ENCODE measurements around the gene DDC.
"Not testable (repeated sequence)": the region's sequence is repeated elsewhere in the genome, so short reads cannot be mapped to it uniquely, and the experiment has no call there.

The DDC gene

DNA sequence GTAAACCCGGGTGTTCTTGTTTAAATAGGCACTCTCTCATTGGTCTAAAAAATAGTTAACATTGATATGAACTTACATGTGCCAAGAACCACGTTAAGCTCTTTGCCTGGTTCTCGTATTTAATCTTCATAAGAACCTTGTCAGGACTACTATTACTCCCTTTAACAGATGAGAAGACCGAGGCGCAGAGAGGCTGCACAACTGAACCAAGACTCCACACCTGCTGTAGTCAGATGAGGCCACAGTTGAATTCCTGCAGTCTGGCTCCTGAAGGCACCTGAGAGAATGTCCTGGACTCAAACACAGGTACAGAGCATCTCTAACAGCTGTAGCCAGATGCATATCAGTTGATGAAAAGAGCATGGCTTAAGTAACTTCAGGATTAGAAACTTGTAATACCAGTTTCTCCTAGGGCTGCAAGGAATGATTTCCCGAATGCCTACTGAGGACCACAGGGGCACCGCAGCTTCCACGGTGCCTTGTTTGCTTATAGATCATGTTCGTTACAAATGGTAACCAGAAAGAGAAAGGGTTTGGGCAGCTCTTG lies 9.5 kb downstream of the DDC start:
- no peak for DNase-seq (ENCODE audit: low spot score)

DNA sequence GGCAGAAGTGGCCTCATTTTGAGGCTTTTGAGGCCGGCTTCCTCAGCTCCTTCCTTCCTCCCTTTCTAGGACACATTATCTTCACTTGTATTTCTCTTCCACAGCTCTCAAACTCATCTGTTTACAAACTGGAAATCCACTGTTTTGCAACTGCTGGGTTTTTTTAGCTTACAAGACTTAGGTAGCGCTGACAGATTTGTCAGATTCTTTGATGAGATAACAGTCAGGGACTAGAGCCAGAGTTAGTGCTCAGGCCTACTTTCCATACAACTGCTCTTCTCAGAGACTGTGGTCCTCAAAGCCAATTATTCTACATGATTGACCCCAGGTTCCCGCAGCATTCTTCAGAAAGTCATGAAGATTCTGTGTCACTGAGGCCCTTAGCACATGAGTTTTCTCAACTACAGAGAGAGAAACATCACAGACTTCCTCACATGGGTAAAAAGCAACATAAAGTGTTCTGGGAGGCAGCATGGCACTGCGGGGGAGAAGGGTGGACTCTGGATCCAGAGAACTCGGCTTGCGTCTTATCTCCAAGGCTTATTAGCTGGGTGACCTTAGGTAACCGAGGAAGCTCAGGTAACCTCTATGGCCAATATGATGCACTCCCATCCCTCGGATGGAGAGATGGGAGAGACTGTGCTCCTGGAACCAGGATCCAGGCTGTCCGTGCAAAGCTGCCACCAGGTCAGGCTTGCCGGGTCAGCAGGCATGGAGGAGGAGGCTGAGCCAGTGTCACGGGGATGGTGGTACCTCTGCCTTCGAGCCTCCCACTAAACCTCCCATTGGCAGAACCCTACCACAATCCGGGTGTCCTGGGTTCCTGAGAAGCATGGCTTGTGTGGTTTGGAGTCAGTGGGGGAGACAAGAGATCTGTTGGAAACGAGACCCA lies 10.5 kb downstream of the DDC start:
- no peak for DNase-seq (ENCODE audit: low spot score)

GRCh38 chr7:50553973-50554372 lies 11.2 kb downstream of the DDC start:
- no peak for DNase-seq (ENCODE audit: low spot score)

DNA sequence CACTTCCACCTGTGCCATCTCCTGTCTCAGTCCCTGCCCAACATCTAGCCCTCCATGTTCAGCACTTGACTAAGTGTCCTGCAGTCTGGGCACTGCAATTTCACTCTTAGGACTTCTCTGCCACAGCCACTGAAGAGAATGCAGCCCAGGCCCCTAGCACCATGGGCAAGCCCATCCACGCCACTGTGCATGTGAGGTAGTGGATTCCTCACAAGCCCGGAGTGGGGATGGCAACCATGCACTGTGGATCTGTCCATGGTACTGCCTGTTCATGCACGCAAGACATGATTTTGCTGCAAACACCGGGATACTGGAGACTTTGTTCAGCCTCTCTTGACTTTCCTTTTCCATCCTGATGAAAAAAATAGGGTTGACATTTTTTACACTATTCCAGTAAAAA lies 12.3 kb downstream of the DDC start:
- no peak for DNase-seq (ENCODE audit: low spot score)

- DNase-seq (ENCODE audit: low spot score) = no peak
Observed at GRCh38 chr7:50552139-50552538, 13.1 kb downstream of the DDC start.

GRCh38 chr7:50545613-50546012 lies 19.6 kb downstream of the DDC start:
- DNase-seq (ENCODE audit: low spot score) = not testable (repeated sequence)

- DNase-seq (ENCODE audit: low spot score) = no peak
Observed at GRCh38 chr7:50544992-50545391, 20.2 kb downstream of the DDC start.

DNA sequence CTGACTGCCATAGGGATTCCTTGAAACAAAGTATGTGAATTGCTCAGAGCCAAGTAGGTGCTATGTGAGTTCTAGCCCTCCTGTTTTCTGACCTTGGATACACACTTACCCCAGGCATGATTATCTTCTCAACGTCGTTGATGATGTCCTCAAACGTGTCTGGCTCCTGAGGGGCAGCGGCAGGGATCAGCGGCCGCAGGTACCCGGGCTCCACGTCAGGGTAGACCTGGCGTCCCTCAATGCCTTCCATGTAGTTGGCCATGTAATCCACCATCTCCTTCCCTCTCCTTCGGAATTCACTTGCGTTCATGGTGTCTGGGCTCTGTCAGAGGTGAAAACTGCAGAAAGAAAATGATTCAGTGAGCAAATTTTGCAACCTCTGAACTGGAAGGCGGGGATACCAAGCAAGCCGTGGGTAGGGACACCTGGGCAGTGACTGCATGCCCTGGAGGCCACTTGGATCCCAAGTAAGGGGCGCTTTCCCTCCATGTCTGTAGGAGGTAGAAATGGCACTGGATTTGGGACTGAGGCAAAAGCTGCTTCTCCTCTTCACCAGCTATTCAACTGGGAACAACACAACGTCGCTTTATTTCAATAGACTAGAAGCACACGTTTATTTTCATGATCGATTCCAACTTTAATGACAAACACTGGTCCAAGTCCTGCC lies 21.3 kb downstream of the DDC start:
- no peak for DNase-seq (ENCODE audit: low spot score)

- DNase-seq (ENCODE audit: low spot score) = no peak
Observed at GRCh38 chr7:50542132-50542531, 23.1 kb downstream of the DDC start.

DNA sequence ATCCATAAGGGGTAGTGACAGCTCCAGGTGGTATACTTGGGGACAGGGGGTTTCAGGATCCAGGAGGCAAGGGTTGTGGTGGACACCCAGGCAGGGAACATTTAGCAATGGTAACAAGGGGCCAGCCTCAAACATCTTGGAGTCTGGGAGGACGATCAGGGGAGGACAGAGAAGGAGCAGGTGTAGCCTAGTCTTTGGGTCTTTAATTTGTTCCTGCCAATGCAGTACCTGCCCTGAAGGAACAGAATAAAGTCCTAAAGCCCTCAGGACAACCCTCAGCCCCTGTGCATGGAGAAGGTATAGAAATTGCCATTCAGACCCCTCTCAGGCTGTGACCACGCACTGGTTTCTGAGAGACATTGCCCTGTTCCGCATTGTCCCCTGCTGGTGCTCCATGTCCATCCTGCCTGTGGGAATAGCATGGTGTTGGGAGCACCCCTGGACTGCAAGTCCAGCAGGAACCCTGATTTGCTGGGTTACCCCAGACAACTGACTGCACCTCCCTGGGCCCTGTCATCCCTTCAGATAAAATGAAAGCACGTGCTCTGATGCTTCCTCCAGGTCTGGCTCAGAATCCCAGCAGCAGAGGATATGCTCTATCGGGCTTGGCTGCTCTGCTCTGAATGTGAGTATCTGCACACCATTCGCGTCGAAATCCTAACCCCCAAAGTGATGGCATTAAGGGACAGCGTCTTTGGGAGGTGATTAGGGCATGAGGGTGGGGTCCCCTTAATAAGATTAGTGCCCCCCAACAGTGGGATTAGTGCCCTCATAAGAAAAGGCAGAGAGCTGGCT lies 24.2 kb downstream of the DDC start:
- no peak for DNase-seq (ENCODE audit: low spot score)

DNA sequence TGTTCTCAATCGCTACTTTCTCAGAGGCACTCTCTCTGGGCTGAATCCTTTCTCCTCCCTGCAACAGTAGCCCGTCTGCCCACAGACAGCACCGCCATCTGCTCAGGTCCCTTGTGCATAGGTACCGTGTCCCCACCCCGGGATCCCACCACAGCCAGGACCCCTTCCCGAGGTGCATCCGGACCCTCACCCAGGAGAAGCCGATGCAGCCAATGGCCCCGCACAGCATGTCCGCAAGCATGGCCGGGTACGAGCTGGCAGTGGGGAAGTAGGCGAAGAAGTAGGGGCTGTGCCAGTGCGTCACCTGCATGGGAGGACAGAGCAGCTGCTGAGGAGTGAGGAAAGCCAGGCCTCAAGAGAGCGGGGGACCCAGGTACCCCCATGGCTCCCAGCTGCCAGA lies 25.5 kb downstream of the DDC start:
- no peak for DNase-seq (ENCODE audit: low spot score)

- no peak for DNase-seq (ENCODE audit: low spot score)
Observed at GRCh38 chr7:50538478-50538877, 26.7 kb downstream of the DDC start.

GRCh38 chr7:50537417-50537816 lies 27.8 kb downstream of the DDC start:
- DNase-seq (ENCODE audit: low spot score) = no peak

DNA sequence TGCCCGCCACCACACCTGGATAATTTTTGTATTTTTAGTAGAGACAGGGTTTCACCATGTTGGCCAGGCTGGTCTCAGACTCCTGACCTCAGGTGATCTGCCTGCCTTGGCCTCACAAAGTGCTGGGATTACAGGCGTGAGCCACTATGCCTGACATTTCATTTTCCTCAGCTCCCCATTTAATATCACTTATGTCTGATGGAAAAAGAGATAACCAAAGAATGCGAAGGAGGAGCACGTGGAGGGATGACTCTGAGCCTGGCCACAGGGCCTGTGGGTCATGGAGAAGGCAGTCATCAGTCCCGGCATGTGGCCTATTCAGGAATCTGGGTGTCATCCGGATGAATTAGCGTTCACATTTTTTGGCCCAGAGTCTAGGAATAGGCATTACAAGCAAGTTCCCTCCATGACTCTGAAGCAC lies 29.9 kb downstream of the DDC start:
- DNase-seq (ENCODE audit: low spot score) = not testable (repeated sequence)

- no peak for DNase-seq (ENCODE audit: low spot score)
Observed at GRCh38 chr7:50534690-50535290, 30.4 kb downstream of the DDC start.

- no peak for DNase-seq (ENCODE audit: low spot score)
Observed at GRCh38 chr7:50533866-50534265, 31.3 kb downstream of the DDC start.

DNA sequence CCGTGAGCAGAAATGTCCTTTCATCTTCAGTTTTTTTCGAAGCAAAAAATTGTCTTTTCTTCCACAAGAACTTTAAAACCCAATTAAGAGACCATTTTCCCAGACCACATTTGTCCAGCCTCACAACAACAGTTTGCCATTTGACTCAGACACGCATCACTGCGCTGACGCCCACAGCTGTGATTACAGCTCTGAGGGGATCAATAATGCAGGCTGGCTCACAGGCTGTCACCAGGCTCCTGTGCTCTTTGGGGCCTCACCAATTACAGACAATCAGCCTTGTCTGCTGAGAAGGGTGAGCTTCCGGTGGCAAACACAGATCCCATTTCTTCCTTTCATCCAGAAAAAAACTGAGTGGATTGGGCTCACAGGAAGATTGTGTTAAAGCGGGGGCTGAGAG lies 33.3 kb downstream of the DDC start:
- no peak for DNase-seq (ENCODE audit: low spot score)

- DNase-seq (ENCODE audit: low spot score) = no peak
Observed at GRCh38 chr7:50531401-50531911, 33.7 kb downstream of the DDC start.

- no peak for DNase-seq (ENCODE audit: low spot score)
Observed at GRCh38 chr7:50530766-50531165, 34.4 kb downstream of the DDC start.

DNA sequence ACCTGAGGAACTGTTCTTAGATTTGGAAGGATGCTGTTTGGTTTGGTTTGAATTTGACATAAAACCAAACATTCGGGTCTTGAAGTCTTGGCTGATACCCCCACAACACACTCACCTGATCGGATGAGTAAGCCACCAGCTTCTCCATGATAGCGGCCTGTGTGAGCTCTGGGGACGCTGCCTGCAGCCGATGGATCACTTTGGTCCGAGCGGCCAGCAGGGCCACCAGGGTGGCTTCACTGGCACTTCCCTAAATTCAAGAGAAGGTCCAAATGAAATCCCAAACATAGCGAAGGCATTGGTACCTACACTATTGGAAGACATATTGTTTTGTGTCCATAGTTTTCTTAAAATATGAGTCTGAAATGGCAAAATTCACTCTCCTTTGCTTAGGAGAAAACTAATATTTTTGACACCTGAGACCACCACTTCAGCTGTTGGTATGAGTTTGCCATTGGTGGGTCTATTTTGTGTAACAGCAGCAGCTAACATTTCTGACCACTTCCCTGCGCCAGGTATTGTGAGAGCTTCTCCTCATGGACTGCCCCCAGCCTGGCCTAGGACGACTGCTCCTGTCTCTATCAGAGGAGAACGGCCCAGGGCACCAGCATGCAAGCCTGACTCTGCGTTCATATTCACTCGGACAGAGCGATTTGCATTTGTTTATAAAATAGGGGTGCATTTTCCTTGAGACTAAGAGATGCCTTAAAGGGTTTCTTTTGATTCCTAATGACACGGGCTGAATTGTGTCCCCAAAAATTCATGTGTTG lies 35.9 kb downstream of the DDC start:
- no peak for DNase-seq (ENCODE audit: low spot score)

All from HuH-7.5 (cell line).